CD4-positive, alpha-beta T cell treated with Interleukin-12 subunit alpha and Interleukin-12 subunit beta, for 1 hour (primary cell): ENCODE results near the gene BUB1.
A peak's percentile ranks its signal among the peaks of the same experiment; 100 is the strongest.
"Not testable (repeated sequence)": the region's sequence is repeated elsewhere in the genome, so short reads cannot be mapped to it uniquely, and the experiment has no call there.

Experiments
- DNase-seq: peaks from one replicate; pipeline ENCODE4 v3.0.0-alpha.2; 2020

BUB1 gene

GRCh38 chr2:110677530-110678456 is at the start of gene BUB1:
TSS of gene BUB1 (minus strand) at chr2:110678063. CDS start at chr2:110677995, 68 bp downstream.
- peak; percentile 96 for DNase-seq

GRCh38 chr2:110726285-110726684 is 48.4 kb upstream of the BUB1 start:
- no peak for DNase-seq

- no peak for DNase-seq
Measured at GRCh38 chr2:110725859-110726258, 48.0 kb upstream of the BUB1 start.

- DNase-seq, result no peak
Measured at GRCh38 chr2:110725370-110725769, 47.5 kb upstream of the BUB1 start.

- DNase-seq, result no peak
Measured at GRCh38 chr2:110724820-110725219, 47.0 kb upstream of the BUB1 start.

GRCh38 chr2:110720547-110720946 is 42.7 kb upstream of the BUB1 start:
- DNase-seq, result no peak

GRCh38 chr2:110718990-110719389 is 41.1 kb upstream of the BUB1 start:
- no peak for DNase-seq

GRCh38 chr2:110718382-110718781 is 40.5 kb upstream of the BUB1 start:
- DNase-seq, result no peak

GRCh38 chr2:110717734-110718133 is 39.9 kb upstream of the BUB1 start:
- no peak for DNase-seq

- no peak for DNase-seq
Measured at GRCh38 chr2:110716959-110717645, 39.2 kb upstream of the BUB1 start.

- DNase-seq, result no peak
Measured at GRCh38 chr2:110714452-110715224, 36.8 kb upstream of the BUB1 start.

- DNase-seq, result no peak
Measured at GRCh38 chr2:110713513-110714362, 35.9 kb upstream of the BUB1 start.

GRCh38 chr2:110712737-110713136 is 34.9 kb upstream of the BUB1 start:
- DNase-seq, result no peak

GRCh38 chr2:110708455-110708854 is 30.6 kb upstream of the BUB1 start:
- DNase-seq, result no peak

- DNase-seq, result no peak
Measured at GRCh38 chr2:110707386-110707965, 29.6 kb upstream of the BUB1 start.

- no peak for DNase-seq
Measured at GRCh38 chr2:110702514-110703380, 24.9 kb upstream of the BUB1 start.

- not testable (repeated sequence) for DNase-seq
Measured at GRCh38 chr2:110698253-110698652, 20.4 kb upstream of the BUB1 start.

- not testable (repeated sequence) for DNase-seq
Measured at GRCh38 chr2:110695146-110695898, 17.5 kb upstream of the BUB1 start.

- DNase-seq, result no peak
Measured at GRCh38 chr2:110691612-110692258, 13.9 kb upstream of the BUB1 start.
